Activated CD4-positive, alpha-beta T cell treated with anti-CD3 and anti-CD28 coated beads for 36 hours (primary cell): Measurements from ENCODE around the gene ZMYND15. TPM values are rescaled to one million over a fixed set of nuclear protein-coding genes. Genes with fewer than 3 reads are reported as not detected.

Source experiments
- ATAC-seq: fragments of 200-7000 bp; cut with Tn5 transposase; one replicate; pipeline ENCODE4 v1.10.0; 2021; ENCODE audit warnings: mild to moderate bottlenecking, moderate library complexity
- CTCF ChIA-PET: fragments of 350-600 bp; sonication (Branson Sonifier 250); formaldehyde crosslinking; loops from one replicate; lab custom pipeline; 2021; ENCODE audit warnings: antibody characterized with exemption; lab: Charles Lee
- POLR2A ChIA-PET: fragments of 350-600 bp; sonication (Branson Sonifier 250); formaldehyde crosslinking; loops from one replicate; lab custom pipeline; 2021; ENCODE audit warnings: antibody characterized with exemption, inconsistent platforms; lab: Charles Lee
- DNase-seq: peaks from one replicate; pipeline ENCODE4 v3.0.0-alpha.2; 2020
- H3K27ac Mint-ChIP-seq: one replicate; pipeline ENCODE4 v1.8.0; 2021; ENCODE audit warnings: mixed read lengths
- H3K27me3 Mint-ChIP-seq: one replicate; pipeline ENCODE4 v1.8.0; 2021; ENCODE audit warnings: mixed read lengths
- H3K36me3 Mint-ChIP-seq: one replicate; pipeline ENCODE4 v1.8.0; 2021; ENCODE audit warnings: low read depth, mixed read lengths
- H3K4me1 Mint-ChIP-seq: one replicate; pipeline ENCODE4 v1.8.0; 2021; ENCODE audit warnings: mixed read lengths
- H3K4me3 Mint-ChIP-seq: one replicate; pipeline ENCODE4 v1.8.0; 2021; ENCODE audit warnings: mild to moderate bottlenecking, moderate library complexity, mixed read lengths
- H3K9me3 Mint-ChIP-seq: one replicate; pipeline ENCODE4 v1.8.0; 2021; ENCODE audit warnings: low read depth, mixed read lengths
- intact Hi-C, 2 experiments: fragments of 100-400 bp; cut with DNase I in 1 of 2; cut with micrococcal nuclease in 1 of 2; formaldehyde crosslinking; loops; one replicate each; pipeline versions ENCODE4 v1.14.2 to v1.15.1; 2022 to 2024; cut with DNase I, micrococcal nuclease
- total RNA-seq, 2 experiments: library from RNA; stranded (reverse); gene quantifications; one replicate each; pipeline ENCODE4 v1.2.3, GENCODE V29; 2021

Gene ZMYND15
- total RNA-seq, 2 experiments from 2014 or later: 0.09 to 0.11 TPM

GRCh38 chr17:4728124-4728523 lies 11.5 kb upstream of the ZMYND15 start:
- peak overlapping the region; percentile 88 for H3K27ac Mint-ChIP-seq
- H3K4me1 Mint-ChIP-seq: peaks cover 37% of the 10 kb centered on the region
- intact Hi-C loops: no loop called here
- H3K4me3 Mint-ChIP-seq: peak overlapping the region; percentile 39
- no peaks in the 10 kb centered on the region for H3K9me3 Mint-ChIP-seq
- ChIA-PET CTCF (interaction anchor here (0.6 to 1.3 kb wide), 3 partner anchors 62 to 516 kb away, joined by 3 to 6 read pairs (median 5); no protein-coding TSS in a partner anchor), POLR2A (no interaction called here)
- DNase-seq (peak; percentile 68), ATAC-seq (peak; percentile 37)
- peaks cover 5% of the 10 kb centered on the region for H3K36me3 Mint-ChIP-seq
- H3K27me3 Mint-ChIP-seq: no peaks in the 10 kb centered on the region

GRCh38 chr17:4733073-4733531 lies 6.5 kb upstream of the ZMYND15 start:
- Mint-ChIP-seq H3K27me3 (peaks cover under 1% of the 10 kb centered on the region), H3K4me3 (no peak overlapping the region), H3K4me1 (peaks cover 39% of the 10 kb centered on the region), H3K9me3 (no peaks in the 10 kb centered on the region), H3K36me3 (peaks cover 7% of the 10 kb centered on the region), H3K27ac (peak overlapping the region; percentile 17)
- POLR2A ChIA-PET: no interaction called here
- no peak for ATAC-seq
- intact Hi-C loops: loop anchor here (5.0 to 10.0 kb wide), 2 partner anchors 54 to 752 kb away; partner anchors contain the start of genes DERL2 (in 1 of the 2), GLTPD2 (in 1 of the 2), MIS12 (in 1 of the 2) and VMO1 (in 1 of the 2)
- CTCF ChIA-PET: interaction anchor here (1.0 to 1.1 kb wide), 3 partner anchors 16 to 170 kb away, joined by 3 to 5 read pairs (median 3); partner anchors contain the start of gene CHRNE
- DNase-seq: no peak

- ChIA-PET POLR2A (interaction anchor here (0.5 kb wide), 1 partner anchor 27 kb away, joined by 3 read pairs; no protein-coding TSS in a partner anchor), CTCF (interaction anchor here (0.6 kb wide), 1 partner anchor 55 kb away, joined by 3 read pairs; no protein-coding TSS in a partner anchor)
- DNase-seq: no peak
- Mint-ChIP-seq H3K27me3 (peaks cover 9% of the 10 kb centered on the region), H3K27ac (no peak overlapping the region), H3K4me3 (no peak overlapping the region), H3K9me3 (no peaks in the 10 kb centered on the region), H3K36me3 (peaks cover 7% of the 10 kb centered on the region), H3K4me1 (peaks cover 42% of the 10 kb centered on the region)
- ATAC-seq: no peak
- intact Hi-C loops: loop anchor here (5.0 to 10.0 kb wide), 2 partner anchors 52 to 750 kb away; partner anchors contain the start of genes DERL2 (in 1 of the 2), GLTPD2 (in 1 of the 2), MIS12 (in 1 of the 2) and VMO1 (in 1 of the 2)
Observed at GRCh38 chr17:4734857-4735475, 4.7 kb upstream of the ZMYND15 start.

- no peak overlapping the region for H3K27ac Mint-ChIP-seq
- ChIA-PET POLR2A (interaction anchor here (0.5 to 1.0 kb wide), 2 partner anchors 27 to 28 kb away, joined by 3 read pairs; no protein-coding TSS in a partner anchor), CTCF (interaction anchor here (0.7 to 1.4 kb wide), 5 partner anchors 54 to 573 kb away, joined by 3 read pairs; no protein-coding TSS in a partner anchor)
- no peak for ATAC-seq
- H3K9me3 Mint-ChIP-seq: no peaks in the 10 kb centered on the region
- H3K27me3 Mint-ChIP-seq: peaks cover 18% of the 10 kb centered on the region
- no peak for DNase-seq
- H3K36me3 Mint-ChIP-seq: peaks cover 7% of the 10 kb centered on the region
- no peak overlapping the region for H3K4me3 Mint-ChIP-seq
- peaks cover 38% of the 10 kb centered on the region for H3K4me1 Mint-ChIP-seq
- intact Hi-C loops: loop anchor here in 1 of 2 experiments (10.0 kb wide), 1 partner anchor 749 kb away; the partner anchor contains the start of genes DERL2 and MIS12
Observed at GRCh38 chr17:4735876-4736651, 3.6 kb upstream of the ZMYND15 start.

GRCh38 chr17:4738136-4739121 lies 1.2 kb upstream of the ZMYND15 start:
- ATAC-seq (no peak), DNase-seq (no peak)
- H3K36me3 Mint-ChIP-seq: peaks cover 2% of the 10 kb centered on the region
- H3K4me3 Mint-ChIP-seq: peak overlapping the region; percentile 70
- CTCF ChIA-PET: interaction anchor here (1.0 to 1.1 kb wide), 3 partner anchors 52 to 163 kb away, joined by 3 to 5 read pairs (median 4); no protein-coding TSS in a partner anchor
- H3K27ac Mint-ChIP-seq: peak overlapping the region; percentile 37
- H3K27me3 Mint-ChIP-seq: peaks cover 18% of the 10 kb centered on the region
- H3K9me3 Mint-ChIP-seq: no peaks in the 10 kb centered on the region
- intact Hi-C loops: loop anchor here in 1 of 2 experiments (1.0 to 10.0 kb wide), 3 partner anchors 7 to 746 kb away; partner anchors contain the start of genes DERL2, MED11, MINK1 and MIS12
- POLR2A ChIA-PET: no interaction called here
- H3K4me1 Mint-ChIP-seq: peaks cover 27% of the 10 kb centered on the region

GRCh38 chr17:4740025-4740351 lies 355 bp downstream of the ZMYND15 start:
- DNase-seq: no peak
- Mint-ChIP-seq H3K9me3 (no peaks in the 10 kb centered on the region), H3K27ac (peak overlapping the region; percentile 3), H3K36me3 (no peaks in the 10 kb centered on the region), H3K4me3 (peak overlapping the region; percentile 70), H3K27me3 (peaks cover 24% of the 10 kb centered on the region), H3K4me1 (peaks cover 25% of the 10 kb centered on the region)
- ATAC-seq: no peak
- POLR2A ChIA-PET: no interaction called here
- CTCF ChIA-PET: interaction anchor here (1.0 to 1.3 kb wide), 2 partner anchors 46 to 51 kb away, joined by 4 to 5 read pairs; partner anchors contain the start of gene VMO1
- intact Hi-C loops: no loop called here

GRCh38 chr17:4740584-4740983 lies 951 bp downstream of the ZMYND15 start:
- peaks cover 28% of the 10 kb centered on the region for H3K4me1 Mint-ChIP-seq
- ChIA-PET POLR2A (no interaction called here), CTCF (interaction anchor here (0.6 to 1.3 kb wide), 2 partner anchors 46 to 615 kb away, joined by 4 read pairs; partner anchors contain the start of gene VMO1)
- peak overlapping the region; percentile 70 for H3K4me3 Mint-ChIP-seq
- H3K36me3 Mint-ChIP-seq: no peaks in the 10 kb centered on the region
- DNase-seq: no peak
- H3K27ac Mint-ChIP-seq: no peak overlapping the region
- intact Hi-C loops: no loop called here
- no peak for ATAC-seq
- H3K27me3 Mint-ChIP-seq: peaks cover 27% of the 10 kb centered on the region
- H3K9me3 Mint-ChIP-seq: no peaks in the 10 kb centered on the region

- no peaks in the 10 kb centered on the region for H3K36me3 Mint-ChIP-seq
- H3K9me3 Mint-ChIP-seq: no peaks in the 10 kb centered on the region
- peaks cover 27% of the 10 kb centered on the region for H3K27me3 Mint-ChIP-seq
- peaks cover 22% of the 10 kb centered on the region for H3K4me1 Mint-ChIP-seq
- ATAC-seq (no peak), DNase-seq (no peak)
- H3K4me3 Mint-ChIP-seq: no peak overlapping the region
- intact Hi-C loops: no loop called here
- POLR2A ChIA-PET: no interaction called here
- CTCF ChIA-PET: no interaction called here
- no peak overlapping the region for H3K27ac Mint-ChIP-seq
Observed at GRCh38 chr17:4741544-4741943, 1.9 kb downstream of the ZMYND15 start.

- POLR2A ChIA-PET: interaction anchor here (1.0 kb wide), 1 partner anchor 14 kb away, joined by 3 read pairs; no protein-coding TSS in a partner anchor
- DNase-seq: no peak
- peaks cover 23% of the 10 kb centered on the region for H3K4me1 Mint-ChIP-seq
- H3K27ac Mint-ChIP-seq: no peak overlapping the region
- no peaks in the 10 kb centered on the region for H3K36me3 Mint-ChIP-seq
- H3K9me3 Mint-ChIP-seq: no peaks in the 10 kb centered on the region
- H3K27me3 Mint-ChIP-seq: peaks cover 27% of the 10 kb centered on the region
- ATAC-seq: no peak
- intact Hi-C loops: no loop called here
- CTCF ChIA-PET: no interaction called here
- no peak overlapping the region for H3K4me3 Mint-ChIP-seq
Observed at GRCh38 chr17:4742133-4742532, 2.5 kb downstream of the ZMYND15 start.

- no peak overlapping the region for H3K4me3 Mint-ChIP-seq
- intact Hi-C loops: no loop called here
- H3K36me3 Mint-ChIP-seq: no peaks in the 10 kb centered on the region
- DNase-seq: no peak
- ATAC-seq: no peak
- no peak overlapping the region for H3K27ac Mint-ChIP-seq
- peaks cover 27% of the 10 kb centered on the region for H3K27me3 Mint-ChIP-seq
- POLR2A ChIA-PET: interaction anchor here (0.7 to 1.0 kb wide), 2 partner anchors 14 to 142 kb away, joined by 3 to 4 read pairs; no protein-coding TSS in a partner anchor
- H3K9me3 Mint-ChIP-seq: no peaks in the 10 kb centered on the region
- CTCF ChIA-PET: no interaction called here
- H3K4me1 Mint-ChIP-seq: peaks cover 28% of the 10 kb centered on the region
Observed at GRCh38 chr17:4742629-4743028, 3.0 kb downstream of the ZMYND15 start.
